WERI-Rb-1 (cell line): Measurements from ENCODE around the gene PAQR5.
"Not testable (repeated sequence)": the region's sequence is repeated elsewhere in the genome, so short reads cannot be mapped to it uniquely, and the experiment has no call there.

Experiments
- DNase-seq: peaks from one replicate; pipeline ENCODE4 v3.0.0-alpha.2; 2020
- H3K27ac ChIP-seq: fragments of 250-450 bp; sonication (Bioruptor Pico); 2 replicates; pipeline ENCODE4 v1.5.1; 2020; ENCODE audit warnings: mild to moderate bottlenecking, moderate library complexity
- H3K27me3 ChIP-seq: fragments of 250-450 bp; sonication (Bioruptor Pico); 2 replicates; pipeline ENCODE4 v1.5.1; 2021; ENCODE audit warnings: mild to moderate bottlenecking, low read depth, moderate library complexity; ENCODE audit not compliant: insufficient read depth, severe bottlenecking
- H3K36me3 ChIP-seq: fragments of 250-450 bp; sonication (Bioruptor Pico); 2 replicates; pipeline ENCODE4 v1.5.1; 2020; ENCODE audit warnings: mild to moderate bottlenecking, moderate library complexity
- H3K4me3 ChIP-seq: 2 replicates; pipeline ENCODE4 v1.5.1; 2011; ENCODE audit warnings: low read depth, mild to moderate bottlenecking, control low read depth, low read length
- H3K9me3 ChIP-seq: fragments of 250-450 bp; sonication (Bioruptor Pico); 2 replicates; pipeline ENCODE4 v1.5.1; 2021; ENCODE audit warnings: mild to moderate bottlenecking, moderate library complexity; ENCODE audit not compliant: severe bottlenecking
- TF ChIP-seq, protein P1 (sequence below): IDR thresholded peaks from 2 replicates; pipeline ENCODE4 v1.5.1; 2011; ENCODE audit warnings: low read depth, mild to moderate bottlenecking, control low read depth, inconsistent platforms, low read length

Gene PAQR5

DNA sequence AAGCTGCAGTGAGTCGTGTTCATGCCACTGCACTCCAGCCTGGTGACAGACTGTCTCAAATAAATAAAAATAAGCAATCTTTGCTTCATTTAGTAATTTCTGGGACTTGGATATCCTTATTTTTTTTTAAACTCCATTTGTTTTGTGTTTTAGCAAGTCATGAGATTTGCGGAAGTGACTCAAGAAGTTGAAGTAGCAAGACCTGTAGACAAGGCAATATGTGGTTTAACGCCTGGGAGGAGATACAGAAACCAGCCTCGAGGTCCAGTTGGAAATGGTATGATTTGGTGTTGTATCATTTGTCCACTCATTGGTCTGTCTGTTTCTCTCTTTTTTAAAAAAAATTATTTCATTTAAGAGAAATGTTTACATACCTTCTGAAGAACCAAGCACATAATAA is 137.3 kb downstream of the PAQR5 start:
- H3K27ac ChIP-seq = no peak overlapping the region
- H3K36me3 ChIP-seq = peaks cover 90% of the 10 kb centered on the region
- no peaks in the 10 kb centered on the region for H3K9me3 ChIP-seq
- DNase-seq = no peak
- H3K4me3 ChIP-seq = no peak overlapping the region
- no peaks in the 10 kb centered on the region for H3K27me3 ChIP-seq
- TF ChIP-seq, protein P1, sequence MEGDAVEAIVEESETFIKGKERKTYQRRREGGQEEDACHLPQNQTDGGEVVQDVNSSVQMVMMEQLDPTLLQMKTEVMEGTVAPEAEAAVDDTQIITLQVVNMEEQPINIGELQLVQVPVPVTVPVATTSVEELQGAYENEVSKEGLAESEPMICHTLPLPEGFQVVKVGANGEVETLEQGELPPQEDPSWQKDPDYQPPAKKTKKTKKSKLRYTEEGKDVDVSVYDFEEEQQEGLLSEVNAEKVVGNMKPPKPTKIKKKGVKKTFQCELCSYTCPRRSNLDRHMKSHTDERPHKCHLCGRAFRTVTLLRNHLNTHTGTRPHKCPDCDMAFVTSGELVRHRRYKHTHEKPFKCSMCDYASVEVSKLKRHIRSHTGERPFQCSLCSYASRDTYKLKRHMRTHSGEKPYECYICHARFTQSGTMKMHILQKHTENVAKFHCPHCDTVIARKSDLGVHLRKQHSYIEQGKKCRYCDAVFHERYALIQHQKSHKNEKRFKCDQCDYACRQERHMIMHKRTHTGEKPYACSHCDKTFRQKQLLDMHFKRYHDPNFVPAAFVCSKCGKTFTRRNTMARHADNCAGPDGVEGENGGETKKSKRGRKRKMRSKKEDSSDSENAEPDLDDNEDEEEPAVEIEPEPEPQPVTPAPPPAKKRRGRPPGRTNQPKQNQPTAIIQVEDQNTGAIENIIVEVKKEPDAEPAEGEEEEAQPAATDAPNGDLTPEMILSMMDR = no peak

DNA sequence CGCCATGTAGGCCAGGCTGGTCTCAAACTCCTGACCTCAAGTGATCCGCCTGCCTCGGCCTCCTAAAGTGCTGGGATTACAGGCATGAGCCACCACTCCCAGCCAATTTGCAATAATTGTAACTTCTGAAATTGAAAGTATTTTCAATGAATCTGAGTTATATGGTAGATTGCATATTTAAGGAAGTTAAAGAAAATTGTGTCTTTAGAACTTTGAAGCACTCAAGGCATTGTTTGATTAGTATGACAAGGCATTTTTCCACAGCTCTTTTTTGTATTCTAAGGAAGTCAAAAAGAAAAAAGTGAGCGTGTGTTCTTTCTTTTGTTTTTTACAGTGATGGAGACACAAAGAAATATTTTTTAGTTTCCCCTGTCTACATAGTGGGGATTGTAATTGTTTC is 138.2 kb downstream of the PAQR5 start:
- H3K36me3 ChIP-seq = peaks cover 90% of the 10 kb centered on the region
- no peak for DNase-seq
- TF ChIP-seq, protein P1 = no peak

GRCh38 chr15:69439623-69440022 is 140.9 kb downstream of the PAQR5 start:
- no peaks in the 10 kb centered on the region for H3K9me3 ChIP-seq
- no peak for DNase-seq
- no peak overlapping the region for H3K4me3 ChIP-seq
- H3K27me3 ChIP-seq = no peaks in the 10 kb centered on the region
- H3K27ac ChIP-seq = no peak overlapping the region
- H3K36me3 ChIP-seq = peaks cover 91% of the 10 kb centered on the region
- TF ChIP-seq, protein P1 = no peak

More for the DNA sequence above, 138.2 kb downstream of the PAQR5 start:
- Histone ChIP-seq H3K27ac (no peak overlapping the region), H3K4me3 (no peak overlapping the region), H3K9me3 (no peaks in the 10 kb centered on the region), H3K27me3 (no peaks in the 10 kb centered on the region)

- Histone ChIP-seq H3K4me3 (no peak overlapping the region), H3K27ac (no peak overlapping the region), H3K36me3 (peaks cover 85% of the 10 kb centered on the region), H3K9me3 (no peaks in the 10 kb centered on the region), H3K27me3 (no peaks in the 10 kb centered on the region)
- no peak for DNase-seq
- TF ChIP-seq, protein P1 = no peak
Observed at GRCh38 chr15:69443032-69443611, 144.4 kb downstream of the PAQR5 start.

DNA sequence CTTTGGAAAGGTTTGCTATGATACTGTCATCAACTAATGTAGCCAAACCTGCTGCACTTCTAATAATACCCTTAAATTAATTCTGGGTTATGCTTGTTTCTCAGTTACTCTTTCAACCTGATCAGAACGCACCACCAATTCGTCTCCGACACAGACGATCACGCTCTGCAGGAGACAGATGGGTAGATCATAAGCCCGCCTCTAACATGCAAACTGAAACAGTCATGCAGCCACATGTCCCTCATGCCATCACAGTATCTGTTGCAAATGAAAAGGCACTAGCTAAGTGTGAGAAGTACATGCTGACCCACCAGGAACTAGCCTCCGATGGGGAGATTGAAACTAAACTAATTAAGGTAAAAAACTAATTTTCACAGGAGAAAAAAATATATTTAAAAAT is 146.0 kb downstream of the PAQR5 start:
- Histone ChIP-seq H3K27me3 (no peaks in the 10 kb centered on the region), H3K27ac (no peak overlapping the region), H3K36me3 (peaks cover 76% of the 10 kb centered on the region), H3K4me3 (no peak overlapping the region), H3K9me3 (no peaks in the 10 kb centered on the region)
- DNase-seq = no peak
- TF ChIP-seq, protein P1 = no peak

GRCh38 chr15:69446953-69447352 is 148.2 kb downstream of the PAQR5 start:
- DNase-seq = no peak
- H3K27me3 ChIP-seq = no peaks in the 10 kb centered on the region
- TF ChIP-seq, protein P1 = no peak
- H3K9me3 ChIP-seq = no peaks in the 10 kb centered on the region
- peaks cover 55% of the 10 kb centered on the region for H3K36me3 ChIP-seq
- H3K4me3 ChIP-seq = no peak overlapping the region
- H3K27ac ChIP-seq = no peak overlapping the region

DNA sequence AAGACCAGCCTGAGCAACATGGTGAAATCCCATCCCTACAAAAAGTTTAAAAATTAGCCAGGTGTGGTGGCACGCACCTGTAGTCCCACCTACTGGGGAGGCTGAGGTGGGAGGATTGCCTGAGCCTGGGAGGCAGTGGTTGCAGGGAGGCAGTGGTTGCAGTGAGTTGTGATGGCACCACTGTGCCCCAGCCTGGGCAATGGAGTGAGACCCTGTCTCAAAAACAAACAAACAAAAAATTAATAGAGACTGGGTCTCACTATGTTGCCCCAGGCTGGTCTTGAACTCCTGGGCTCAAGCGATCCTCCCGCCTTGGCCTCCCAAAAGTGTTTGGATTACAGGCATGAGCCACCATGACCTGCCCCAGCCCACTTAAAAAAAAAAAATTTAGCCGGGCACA is 151.5 kb downstream of the PAQR5 start:
- not testable (repeated sequence) for H3K27ac ChIP-seq, H3K4me3 ChIP-seq, H3K9me3 ChIP-seq, DNase-seq, H3K27me3 ChIP-seq
- H3K36me3 ChIP-seq = peaks cover 55% of the 10 kb centered on the region
